Dermis microvascular lymphatic vessel endothelial cell (primary cell): ENCODE measurements around the gene C19orf44. TPM values are rescaled to one million over a fixed set of nuclear protein-coding genes. Genes with fewer than 3 reads are reported as not detected.
A peak's percentile ranks its signal among the peaks of the same experiment; 100 is the strongest.

Experiments
- DNase-seq, 2 donors: peaks; one replicate each; pipeline versions ENCODE4 v3.0.0 to v3.0.0-alpha.2; 2010; ENCODE audit warnings: low read depth in 2 of 2
- total RNA-seq: library from RNA; depleted of rRNA; stranded (reverse); fragments of >200 nt; gene quantifications from 2 replicates; pipeline ENCODE4 v1.2.1, GENCODE V29; 2014

The C19orf44 gene
- total RNA-seq, 1 donor from 2014 or later, result 1.5 TPM

DNA sequence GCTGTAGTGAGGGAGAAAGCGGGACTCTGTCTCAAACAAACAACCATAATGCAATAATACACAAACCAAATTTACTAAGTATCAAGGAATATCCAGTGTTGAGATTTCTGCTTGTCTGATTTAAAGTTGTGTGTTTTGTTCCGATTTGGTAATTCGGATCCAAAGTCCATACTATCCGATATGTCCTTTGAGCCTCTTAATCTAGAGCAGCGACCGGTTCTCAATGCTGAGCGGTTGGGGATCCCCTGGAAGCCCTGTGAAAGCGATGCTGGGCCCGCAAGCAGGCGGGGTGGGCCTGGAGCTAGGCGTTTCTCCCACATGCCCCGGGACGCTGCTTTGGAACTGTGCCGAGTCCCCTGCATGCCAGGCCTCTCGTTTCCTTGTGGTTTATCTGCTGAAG, 20.2 kb downstream of the C19orf44 start:
- DNase-seq, result no peak

- DNase-seq, result no peak
These were observed 20.9 kb downstream of the C19orf44 start for GRCh38 chr19:16516923-16517610.

GRCh38 chr19:16518061-16518460, 21.9 kb downstream of the C19orf44 start:
- DNase-seq, result no peak

DNA sequence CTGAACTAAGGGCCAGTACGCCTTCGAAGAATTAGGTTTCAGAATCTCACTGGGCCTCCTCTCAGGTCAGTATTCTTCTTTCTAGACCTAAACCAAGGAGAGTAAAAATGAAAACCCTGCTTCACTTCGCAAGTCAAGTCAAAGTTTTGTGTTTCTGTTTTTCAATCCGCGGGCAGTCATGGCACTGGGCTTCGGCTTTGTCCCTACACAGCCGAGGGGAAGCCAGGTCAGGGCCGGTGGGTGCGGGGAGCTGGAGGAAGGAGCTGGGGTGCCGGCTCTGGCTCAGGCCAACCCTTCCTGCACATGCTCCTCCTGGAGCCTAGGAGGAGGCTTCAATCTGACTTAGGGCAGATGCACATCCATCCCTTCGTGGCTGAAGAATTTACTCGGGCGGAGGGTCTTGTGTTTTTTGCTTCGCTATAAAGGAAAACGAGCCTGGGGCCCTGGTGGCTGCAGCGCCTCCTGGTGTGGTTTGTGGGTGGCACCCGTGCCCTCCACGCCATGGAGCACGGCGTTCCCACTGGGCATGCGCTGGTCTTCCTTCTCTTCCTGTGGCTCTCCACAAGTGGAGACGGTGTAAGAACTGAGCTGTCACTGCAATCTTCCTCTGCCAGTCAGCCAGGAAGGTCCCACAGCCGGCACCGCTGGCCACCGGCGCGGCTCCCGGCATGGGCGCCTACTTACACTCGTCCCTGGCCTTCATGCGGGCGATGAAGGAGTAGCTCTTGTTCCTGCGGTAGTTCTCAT, 22.5 kb downstream of the C19orf44 start:
- DNase-seq, result no peak

- no peak for DNase-seq
These were observed 23.1 kb downstream of the C19orf44 start for GRCh38 chr19:16519230-16519687.

DNA sequence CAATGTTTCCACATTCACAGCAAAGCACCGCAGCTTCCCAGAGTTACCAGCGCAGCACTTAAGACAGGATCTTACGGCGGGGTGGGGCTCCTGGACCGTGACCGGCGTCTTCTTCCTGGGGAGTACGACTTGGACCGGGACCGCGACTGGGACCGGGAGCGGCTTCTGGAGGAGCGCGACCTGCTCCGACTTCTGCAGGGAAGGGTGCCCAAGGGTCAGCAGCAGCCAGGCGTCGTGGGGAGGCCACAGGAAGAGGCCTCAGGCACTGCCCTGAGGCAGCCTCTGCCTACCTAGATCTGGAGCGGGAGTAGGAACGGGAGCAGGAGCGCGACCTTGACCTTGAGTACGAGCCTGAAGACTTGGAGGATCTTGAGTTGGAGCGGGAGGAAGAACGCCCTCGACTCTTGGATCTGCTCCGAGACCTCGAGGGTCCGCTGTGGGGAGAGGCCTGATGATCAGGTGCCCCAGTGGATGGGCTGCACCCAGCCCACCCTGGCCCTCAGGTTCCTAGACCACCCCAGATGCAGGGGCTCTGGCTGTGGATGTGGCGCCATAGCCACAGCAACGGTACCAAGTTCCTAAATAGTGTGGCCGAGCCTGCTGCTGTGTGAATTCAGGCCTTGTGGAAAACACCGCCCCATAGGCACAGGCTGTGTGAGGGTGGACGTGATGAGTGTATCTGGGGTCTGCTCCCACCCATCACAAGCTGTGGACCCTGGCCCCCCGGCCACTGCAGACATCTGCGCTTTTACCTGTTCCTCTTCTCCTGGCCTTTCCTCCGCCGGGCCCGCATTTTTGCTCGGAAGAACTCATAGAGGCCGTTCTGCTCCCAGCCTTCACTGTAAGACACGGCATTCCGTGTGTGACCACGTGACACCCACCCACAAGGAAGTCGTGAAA, 24.1 kb downstream of the C19orf44 start:
- no peak for DNase-seq

GRCh38 chr19:16520986-16521624, 24.9 kb downstream of the C19orf44 start:
- DNase-seq, result peak in 1 of 2 donors; percentile 17

- no peak for DNase-seq
These were observed 25.6 kb downstream of the C19orf44 start for GRCh38 chr19:16521715-16522289.

DNA sequence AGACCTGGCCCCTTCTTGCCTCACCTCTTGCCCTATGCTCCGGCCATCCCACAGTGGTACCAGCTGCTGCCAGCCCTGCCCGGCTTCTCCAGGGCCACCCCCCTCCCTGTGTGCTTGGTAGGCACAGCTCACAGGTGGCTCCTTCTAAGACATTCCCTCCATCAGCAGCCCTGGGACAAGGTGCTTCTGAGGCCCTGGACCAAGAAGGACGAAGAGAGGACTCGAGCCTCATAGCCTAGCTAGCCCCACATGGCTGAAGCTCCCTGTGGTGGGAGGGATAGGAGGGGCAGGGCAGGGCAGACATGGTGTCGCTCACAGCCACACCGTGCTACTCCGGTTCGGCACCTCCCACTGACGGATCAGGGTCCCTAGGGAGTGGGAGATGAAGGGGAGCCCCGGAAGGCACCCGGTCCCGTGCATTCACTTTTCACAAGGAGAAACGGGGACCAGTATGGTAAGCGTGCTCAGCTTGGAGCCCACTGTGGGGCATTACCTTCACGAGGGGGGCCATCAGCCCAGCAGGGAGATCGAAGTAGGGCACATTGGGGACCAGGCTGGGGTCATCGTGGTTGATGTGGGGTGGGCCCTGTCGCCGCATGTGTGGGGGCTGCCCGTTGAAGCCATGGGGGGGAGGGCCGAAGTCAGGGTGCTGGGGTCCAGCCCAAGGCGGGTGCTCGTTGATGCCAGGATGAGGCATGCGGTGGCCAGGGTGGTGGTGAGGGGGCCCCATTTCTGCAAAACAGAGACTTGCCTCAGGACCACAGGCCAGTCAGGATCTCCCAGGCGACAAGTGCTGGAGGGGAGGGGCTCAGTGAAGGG, 26.6 kb downstream of the C19orf44 start:
- DNase-seq, result no peak

DNA sequence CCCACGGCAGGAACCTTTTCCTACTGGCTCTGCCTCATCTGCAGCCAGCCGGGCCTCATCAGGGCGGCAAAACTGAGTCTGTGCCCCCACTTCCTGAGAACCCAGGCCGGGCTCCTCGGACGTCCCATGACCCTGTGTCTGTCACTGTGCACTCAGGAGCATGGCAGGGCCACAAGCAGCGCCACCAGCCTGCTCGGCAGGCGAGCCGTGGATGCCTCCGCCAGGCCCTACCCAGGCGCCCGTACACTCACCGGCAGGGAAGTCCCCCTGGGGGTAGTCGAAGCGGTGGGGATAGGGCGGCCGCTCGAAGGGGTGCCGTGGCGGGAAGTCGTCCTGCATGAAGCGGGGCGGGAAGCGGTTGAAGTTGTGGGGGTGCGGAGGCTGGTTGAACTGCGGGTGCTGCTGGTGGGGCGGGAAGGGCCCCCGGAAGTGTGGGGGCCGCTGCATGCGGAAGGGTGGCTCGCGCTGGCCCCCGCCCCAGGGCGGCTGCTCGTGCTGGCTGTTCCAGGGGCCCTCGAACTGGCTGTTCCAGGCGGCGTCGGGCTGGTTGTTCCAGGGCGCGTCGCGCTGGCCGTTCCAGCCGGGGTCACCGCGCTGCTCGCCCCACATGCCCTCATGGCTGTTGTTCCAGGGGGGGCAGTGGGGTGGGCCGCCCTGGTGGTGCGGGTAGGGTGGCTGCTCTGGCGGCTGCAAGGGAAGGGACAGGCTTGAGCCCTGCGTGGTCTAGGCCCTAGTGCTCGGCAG, 29.0 kb downstream of the C19orf44 start:
- no peak for DNase-seq

DNA sequence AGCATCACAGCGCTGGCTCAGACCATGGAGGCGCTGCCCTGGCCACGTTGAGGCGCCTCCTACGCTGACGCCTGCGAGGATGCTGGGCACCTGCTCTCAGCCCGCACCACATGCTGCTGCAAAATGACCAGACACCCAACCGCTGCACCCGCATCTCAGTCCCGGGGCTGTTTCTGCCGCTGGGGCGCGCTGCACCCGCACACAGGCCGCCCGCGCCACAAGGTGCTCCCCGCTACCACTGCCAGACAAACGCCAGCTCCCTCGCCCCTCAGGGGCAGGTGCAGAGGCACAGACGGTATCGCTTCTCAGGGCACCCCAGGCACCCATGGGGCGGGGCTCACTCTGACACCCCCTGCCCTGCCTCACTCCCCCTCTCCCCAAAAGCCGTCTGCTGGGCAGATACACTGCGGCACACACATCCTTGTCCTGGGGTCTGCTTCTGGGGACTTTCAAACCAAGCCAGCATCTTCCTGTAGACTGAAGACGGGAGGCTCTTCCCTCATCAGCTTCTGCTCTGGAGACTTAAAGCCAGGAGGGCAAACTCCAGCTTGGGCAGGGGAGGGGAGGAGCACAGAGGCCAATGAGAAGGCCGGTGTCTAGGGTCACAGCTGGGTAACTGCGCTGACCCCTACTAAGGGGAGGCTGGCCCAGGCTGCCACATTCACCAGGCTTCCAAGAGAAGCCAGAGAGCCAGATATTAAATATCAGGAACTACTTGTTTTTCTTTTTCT, 29.7 kb downstream of the C19orf44 start:
- no peak for DNase-seq

DNA sequence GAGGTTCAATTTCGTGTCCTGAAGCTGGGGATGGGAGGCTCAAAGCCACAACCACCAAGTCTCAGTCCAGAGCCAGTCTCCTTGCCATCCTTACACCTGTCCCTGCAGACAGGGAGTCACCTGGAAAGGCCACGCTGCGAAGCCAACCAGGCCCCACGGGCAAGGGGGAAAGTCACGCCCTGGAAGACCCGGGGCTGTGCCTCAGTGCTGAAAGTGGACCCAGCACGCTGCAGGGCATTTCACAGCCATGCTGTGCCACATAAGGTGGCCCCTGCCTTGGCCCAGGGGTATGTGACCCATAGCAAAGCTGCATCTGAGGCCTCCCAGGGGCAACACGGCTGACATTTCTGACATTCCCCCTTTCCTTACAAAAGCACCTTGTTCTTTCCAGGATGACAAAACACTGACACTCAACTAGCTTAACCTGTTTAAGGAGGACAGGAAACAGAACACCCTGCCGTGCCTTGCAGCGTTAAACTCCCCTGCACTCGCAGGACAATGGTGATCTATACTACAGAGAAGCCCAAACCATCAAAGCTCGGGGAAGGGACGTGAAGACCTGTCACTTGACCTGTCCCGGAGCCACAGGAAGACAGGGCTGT, 31.2 kb downstream of the C19orf44 start:
- no peak for DNase-seq

DNA sequence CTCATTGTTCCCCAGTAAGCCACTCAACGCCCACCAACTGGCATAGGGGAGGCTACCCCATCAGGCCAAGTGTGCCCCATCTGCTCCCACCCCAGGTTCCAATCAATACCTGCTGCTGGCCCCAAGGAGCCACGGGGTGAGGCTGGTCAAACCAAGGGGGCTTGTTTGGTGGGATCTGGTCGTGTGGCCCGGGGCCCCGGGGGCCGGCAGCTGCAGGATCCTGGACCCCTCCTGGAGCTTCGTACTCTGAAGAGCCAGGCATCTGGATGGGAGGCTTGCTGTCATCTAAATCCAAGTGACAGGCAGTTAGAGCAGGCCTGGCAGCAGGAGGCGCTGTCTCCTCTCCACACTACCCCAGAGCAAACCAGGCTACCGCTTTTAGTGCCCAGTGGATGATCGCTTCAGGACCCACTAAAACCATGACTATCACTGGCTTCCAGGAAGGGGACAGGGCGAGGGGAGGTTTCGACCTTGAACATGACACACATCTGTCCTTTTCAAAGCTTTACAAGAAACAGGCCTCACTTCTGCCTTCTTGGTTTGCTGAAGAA, 31.9 kb downstream of the C19orf44 start:
- peak; percentile 16 to 49 for DNase-seq

- DNase-seq, result no peak
These were observed 33.4 kb downstream of the C19orf44 start for GRCh38 chr19:16529466-16530144.

- no peak for DNase-seq
These were observed 34.6 kb downstream of the C19orf44 start for GRCh38 chr19:16530540-16531379.

DNA sequence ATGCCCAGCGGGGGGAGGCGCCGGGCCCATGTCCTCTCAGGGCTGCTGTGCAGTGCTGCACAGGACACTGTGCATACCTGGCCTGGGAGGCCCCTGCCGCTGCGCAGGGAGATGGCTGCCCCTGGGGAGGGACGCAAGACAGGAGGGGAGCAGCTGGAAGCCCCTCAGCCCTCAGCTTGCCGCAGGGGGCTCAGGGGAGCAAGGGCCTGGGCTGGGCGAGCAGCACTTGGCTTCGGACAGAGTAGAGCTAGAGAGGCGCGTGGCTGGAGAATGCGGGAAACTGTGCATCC, 35.1 kb downstream of the C19orf44 start:
- no peak for DNase-seq
